ACC112 (cell line): Measurements from ENCODE around the gene TFR2.

ENCODE experiments used
- H2AFZ ChIP-seq: fragments of 200-600 bp; sonication (generic); one replicate; pipeline ENCODE4 v1.6.0; 2017; ENCODE audit warnings: antibody characterized with exemption, low read length; ENCODE audit not compliant: unreplicated experiment
- H3K27ac ChIP-seq: fragments of 200-600 bp; sonication (generic); 2 replicates; pipeline ENCODE4 v1.5.1; 2014; ENCODE audit warnings: low read depth, mild to moderate bottlenecking, antibody characterized with exemption, low read length, moderate library complexity
- H3K27me3 ChIP-seq: fragments of 200-600 bp; sonication (generic); 2 replicates; pipeline ENCODE4 v1.6.1; 2014; ENCODE audit warnings: mild to moderate bottlenecking, antibody characterized with exemption, low read length, moderate library complexity, mixed read lengths; ENCODE audit not compliant: insufficient read depth
- H3K36me3 ChIP-seq: fragments of 200-600 bp; sonication (generic); 2 replicates; pipeline ENCODE4 v1.6.1; 2016; ENCODE audit warnings: mild to moderate bottlenecking, antibody characterized with exemption, low read length, moderate library complexity, mixed read lengths; ENCODE audit not compliant: insufficient read depth
- H3K4me1 ChIP-seq: fragments of 200-600 bp; sonication (generic); one replicate; pipeline ENCODE4 v1.6.1; 2016; ENCODE audit warnings: low read length, mixed read lengths; ENCODE audit not compliant: insufficient read depth, unreplicated experiment, control insufficient read depth
- H3K4me3 ChIP-seq: fragments of 200-600 bp; sonication (generic); 2 replicates; pipeline ENCODE4 v1.5.1; 2014; ENCODE audit warnings: mild to moderate bottlenecking, low read depth, low read length
- H3K79me2 ChIP-seq: fragments of 200-600 bp; sonication (generic); one replicate; pipeline ENCODE4 v1.6.0; 2016; ENCODE audit warnings: low read length; ENCODE audit not compliant: control insufficient read depth, unreplicated experiment, insufficient read depth

Gene TFR2

DNA sequence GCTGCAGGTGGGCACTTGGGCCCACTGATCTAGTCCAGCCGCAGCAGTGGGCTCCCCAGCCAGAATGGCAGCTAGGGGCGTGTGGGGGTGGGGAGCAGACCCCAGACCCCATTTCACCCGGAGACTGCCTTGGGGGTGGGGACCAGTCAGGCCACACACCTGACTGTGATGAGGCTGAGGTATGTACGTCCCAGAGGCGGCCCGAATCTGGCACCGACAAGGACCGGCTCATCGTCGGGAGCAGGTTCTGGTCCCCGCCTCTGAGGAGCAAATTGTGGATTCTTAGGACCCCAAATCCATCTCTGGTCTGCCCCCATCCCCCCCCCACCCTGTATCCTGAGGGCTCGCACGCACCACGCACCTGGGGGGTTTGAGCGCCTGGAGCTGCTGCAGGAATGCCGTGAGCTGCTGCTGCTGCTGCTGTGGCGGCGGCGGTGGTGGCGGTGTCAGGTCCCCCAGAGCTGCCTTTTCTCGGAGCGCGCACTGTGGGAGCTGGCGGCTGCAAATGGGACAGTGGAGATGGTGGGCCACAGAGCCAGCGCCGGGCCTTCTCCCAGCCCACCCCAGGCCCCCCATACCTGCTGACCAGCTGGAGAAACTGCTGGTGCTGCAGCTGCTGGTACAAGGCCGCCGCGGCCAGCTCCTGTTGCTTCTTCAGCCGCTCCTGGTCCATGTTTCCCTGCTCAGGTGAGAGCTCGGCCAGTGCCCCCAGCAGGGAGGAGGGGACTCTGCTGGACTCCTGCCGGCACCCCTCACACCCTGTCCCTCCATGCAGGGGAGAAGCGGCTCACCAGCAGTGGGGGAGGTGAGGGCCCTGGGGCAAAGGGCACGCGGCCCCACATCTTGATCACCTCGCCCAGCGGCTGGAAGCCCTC, 42.5 kb upstream of the TFR2 start:
- no peak overlapping the region for H3K4me3 ChIP-seq
- no peak overlapping the region for H2AFZ ChIP-seq
- peaks cover 5% of the 10 kb centered on the region; the same call in 1 of the 2 replicates for H3K36me3 ChIP-seq
- H3K4me1 ChIP-seq: peaks cover 29% of the 10 kb centered on the region
- peaks cover 8% of the 10 kb centered on the region for H3K79me2 ChIP-seq
- no peaks in the 10 kb centered on the region for H3K27me3 ChIP-seq
- H3K27ac ChIP-seq: no peak overlapping the region

DNA sequence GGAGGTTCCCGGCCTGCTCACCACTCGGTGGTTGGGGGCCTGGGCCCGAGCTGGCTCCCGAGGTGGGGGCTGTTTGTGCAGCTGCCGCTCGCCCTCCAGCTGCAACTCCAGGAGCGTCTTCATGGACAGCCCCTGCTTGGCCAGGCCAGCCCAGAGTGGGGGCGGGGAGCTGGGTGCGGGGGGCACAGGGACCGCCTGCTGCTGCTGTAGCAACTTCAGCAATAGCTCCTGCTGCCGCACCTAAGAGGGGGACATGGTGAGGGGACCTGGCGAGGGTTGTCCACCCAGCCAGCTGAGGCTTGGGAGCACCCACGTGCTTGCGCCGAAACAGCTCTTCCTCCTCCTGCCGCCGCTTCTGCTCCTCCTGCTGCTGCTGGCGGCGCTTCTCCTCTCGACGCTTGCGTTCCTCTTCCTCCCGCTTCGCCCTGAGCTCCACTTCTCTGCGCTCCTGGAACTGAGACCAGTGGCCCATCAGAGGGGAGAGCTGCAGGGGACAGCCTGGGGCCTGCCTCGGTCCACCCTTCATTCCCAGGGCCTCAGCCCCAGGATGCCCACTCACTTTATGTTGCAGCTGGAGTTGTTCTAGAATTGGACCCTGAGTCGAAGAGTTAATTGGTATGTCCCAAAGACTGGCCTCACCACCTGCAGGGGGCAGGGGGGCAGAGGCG, 41.8 kb upstream of the TFR2 start:
- H3K4me1 ChIP-seq: peaks cover 24% of the 10 kb centered on the region
- no peak overlapping the region for H3K4me3 ChIP-seq
- no peak overlapping the region for H2AFZ ChIP-seq
- peaks cover 5% of the 10 kb centered on the region; the same call in 1 of the 2 replicates for H3K36me3 ChIP-seq
- H3K27me3 ChIP-seq: no peaks in the 10 kb centered on the region
- no peak overlapping the region for H3K27ac ChIP-seq
- H3K79me2 ChIP-seq: peaks cover under 1% of the 10 kb centered on the region

DNA sequence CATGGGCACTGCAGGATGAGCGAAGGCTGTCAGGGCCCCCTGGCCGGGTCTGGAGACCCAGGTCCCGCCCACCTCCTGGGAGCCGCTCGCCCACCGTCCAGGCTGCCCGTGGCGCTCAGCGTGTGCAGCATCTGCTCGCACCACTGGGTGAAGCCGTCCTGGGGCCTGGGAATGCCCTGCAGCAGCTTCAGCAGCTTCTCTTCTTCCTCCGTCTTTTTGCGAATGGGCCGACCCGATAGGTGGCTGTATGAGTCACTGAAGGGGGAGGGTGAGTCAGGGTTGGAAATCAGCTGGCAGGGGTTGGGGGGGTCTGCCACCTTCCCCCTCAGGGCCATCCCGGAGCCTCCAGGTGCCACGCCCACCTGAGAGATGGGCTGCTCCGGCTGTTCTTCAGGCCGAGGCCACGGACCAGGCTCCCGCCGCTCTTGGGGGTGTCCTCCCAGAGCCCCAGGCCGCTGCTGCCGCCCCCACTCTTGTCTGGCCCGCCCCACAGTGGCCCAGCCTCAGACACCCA, 40.9 kb upstream of the TFR2 start:
- H3K36me3 ChIP-seq: peaks cover 5% of the 10 kb centered on the region; the same call in 1 of the 2 replicates
- peaks cover 3% of the 10 kb centered on the region for H3K79me2 ChIP-seq
- H3K27me3 ChIP-seq: no peaks in the 10 kb centered on the region
- H3K4me1 ChIP-seq: peaks cover 20% of the 10 kb centered on the region
- no peak overlapping the region for H2AFZ ChIP-seq
- no peak overlapping the region for H3K4me3 ChIP-seq
- H3K27ac ChIP-seq: no peak overlapping the region

DNA sequence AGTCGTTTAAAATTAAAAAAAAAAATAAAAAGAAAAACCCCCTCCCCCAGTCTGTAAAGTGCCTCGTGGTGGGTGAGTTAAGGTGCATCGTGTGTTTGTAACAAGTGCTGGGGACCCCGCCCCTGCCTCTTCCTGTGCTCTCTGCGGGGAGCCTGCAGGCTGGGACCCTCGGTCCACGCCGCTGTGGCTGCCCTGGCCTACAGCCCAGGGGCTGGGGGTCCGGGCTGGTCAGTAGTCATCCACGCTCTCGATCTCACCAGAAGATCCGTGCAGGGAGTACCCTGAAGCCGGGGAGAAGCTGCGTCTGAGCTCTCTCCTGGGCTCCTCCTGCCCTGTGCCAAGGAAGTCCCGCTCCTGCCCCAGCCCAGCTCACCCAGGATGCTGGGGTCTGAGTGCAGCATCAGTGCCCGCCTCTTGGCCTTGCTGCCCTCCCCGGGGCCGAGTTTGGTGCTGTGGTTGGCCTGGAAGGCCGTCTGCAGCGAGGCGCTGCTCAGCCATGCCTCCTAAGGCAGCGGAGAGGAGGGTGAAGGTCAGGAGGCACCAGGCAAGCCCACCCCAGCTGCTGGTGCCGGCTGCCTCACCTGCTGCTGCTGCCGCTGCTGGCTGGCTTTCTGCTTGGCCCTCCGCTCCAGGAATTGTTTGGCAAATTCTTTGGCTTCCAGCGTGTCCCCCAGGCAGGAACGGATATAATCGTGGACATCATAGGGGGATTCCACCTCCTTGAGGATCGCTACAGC, 40.3 kb upstream of the TFR2 start:
- Histone ChIP-seq H2AFZ (no peak overlapping the region), H3K27me3 (no peaks in the 10 kb centered on the region), H3K4me1 (peaks cover 20% of the 10 kb centered on the region), H3K4me3 (no peak overlapping the region), H3K79me2 (peaks cover 6% of the 10 kb centered on the region), H3K36me3 (peaks cover 5% of the 10 kb centered on the region; the same call in 1 of the 2 replicates), H3K27ac (no peak overlapping the region)

DNA sequence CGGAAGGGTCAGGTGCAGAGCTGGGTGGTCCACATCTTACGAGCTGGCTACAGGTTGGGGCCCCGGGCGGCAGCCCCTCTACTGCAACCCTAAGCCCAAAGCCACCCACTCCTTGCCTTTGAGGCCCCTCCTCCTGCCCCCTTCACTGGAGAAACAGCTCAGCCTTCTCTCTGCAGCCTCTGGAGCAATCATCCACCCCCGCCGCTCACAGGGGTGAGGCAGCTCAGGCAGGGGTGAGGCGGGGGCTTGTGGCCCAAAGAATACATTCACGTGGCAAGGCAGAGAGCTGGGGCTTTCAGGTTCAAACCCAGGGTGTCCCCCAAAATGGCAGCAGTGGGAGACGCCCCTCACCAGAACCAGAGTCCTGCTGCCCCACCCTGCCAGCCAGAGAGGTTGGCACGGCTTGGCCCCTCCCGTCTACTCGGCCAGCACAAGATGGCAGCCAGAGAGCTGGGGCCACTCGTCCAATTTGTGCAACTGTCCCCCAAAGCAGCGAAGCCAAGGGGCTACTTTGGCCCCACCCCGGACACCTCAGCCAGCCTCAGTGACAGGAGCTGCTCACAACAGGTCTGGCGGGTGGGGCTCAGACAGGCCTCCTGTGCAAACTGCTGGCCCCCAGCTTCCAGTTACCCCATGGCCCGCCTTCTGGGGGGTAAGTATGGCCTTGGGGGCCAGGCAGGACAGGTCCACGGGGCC, 39.4 kb upstream of the TFR2 start:
- no peak overlapping the region for H2AFZ ChIP-seq
- H3K4me1 ChIP-seq: peaks cover 23% of the 10 kb centered on the region
- no peak overlapping the region for H3K27ac ChIP-seq
- H3K27me3 ChIP-seq: no peaks in the 10 kb centered on the region
- peaks cover 5% of the 10 kb centered on the region; the same call in 1 of the 2 replicates for H3K36me3 ChIP-seq
- peaks cover 15% of the 10 kb centered on the region for H3K79me2 ChIP-seq
- no peak overlapping the region for H3K4me3 ChIP-seq

DNA sequence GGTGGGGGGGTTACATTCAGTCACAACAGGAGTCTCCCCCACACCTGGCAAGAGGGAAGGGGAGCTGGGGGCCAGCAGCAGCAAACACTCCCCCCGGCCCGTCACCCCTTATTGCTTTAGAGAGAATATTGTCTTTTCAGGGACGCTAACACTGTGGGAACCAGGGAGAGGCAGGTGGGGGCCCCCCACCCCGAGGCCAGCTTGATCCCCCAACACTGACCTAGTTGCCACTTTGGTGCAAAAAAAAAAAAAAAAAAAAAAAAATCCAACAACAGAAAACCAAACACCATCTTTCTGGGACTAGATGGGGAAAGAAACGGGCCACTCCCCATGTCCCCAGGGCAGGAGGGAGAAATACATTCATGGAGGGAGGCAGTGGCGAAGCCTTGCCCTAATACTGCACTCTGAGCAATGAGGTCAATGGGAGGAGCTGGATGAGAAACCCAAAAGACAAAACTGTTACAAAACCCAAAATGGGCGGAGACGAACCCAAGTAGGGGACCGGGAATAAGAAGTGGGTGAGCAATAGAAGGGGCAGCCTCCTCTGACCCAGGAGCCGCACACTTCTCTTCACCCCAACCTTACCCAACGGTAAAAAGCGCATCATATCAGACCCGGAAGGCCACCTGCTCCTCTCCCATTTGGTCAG, 38.7 kb upstream of the TFR2 start:
- H3K27ac ChIP-seq: no peak overlapping the region
- H3K27me3 ChIP-seq: no peaks in the 10 kb centered on the region
- no peak overlapping the region for H2AFZ ChIP-seq
- H3K4me3 ChIP-seq: no peak overlapping the region
- peaks cover 5% of the 10 kb centered on the region; the same call in 1 of the 2 replicates for H3K36me3 ChIP-seq
- H3K4me1 ChIP-seq: peaks cover 23% of the 10 kb centered on the region
- peaks cover 20% of the 10 kb centered on the region for H3K79me2 ChIP-seq

DNA sequence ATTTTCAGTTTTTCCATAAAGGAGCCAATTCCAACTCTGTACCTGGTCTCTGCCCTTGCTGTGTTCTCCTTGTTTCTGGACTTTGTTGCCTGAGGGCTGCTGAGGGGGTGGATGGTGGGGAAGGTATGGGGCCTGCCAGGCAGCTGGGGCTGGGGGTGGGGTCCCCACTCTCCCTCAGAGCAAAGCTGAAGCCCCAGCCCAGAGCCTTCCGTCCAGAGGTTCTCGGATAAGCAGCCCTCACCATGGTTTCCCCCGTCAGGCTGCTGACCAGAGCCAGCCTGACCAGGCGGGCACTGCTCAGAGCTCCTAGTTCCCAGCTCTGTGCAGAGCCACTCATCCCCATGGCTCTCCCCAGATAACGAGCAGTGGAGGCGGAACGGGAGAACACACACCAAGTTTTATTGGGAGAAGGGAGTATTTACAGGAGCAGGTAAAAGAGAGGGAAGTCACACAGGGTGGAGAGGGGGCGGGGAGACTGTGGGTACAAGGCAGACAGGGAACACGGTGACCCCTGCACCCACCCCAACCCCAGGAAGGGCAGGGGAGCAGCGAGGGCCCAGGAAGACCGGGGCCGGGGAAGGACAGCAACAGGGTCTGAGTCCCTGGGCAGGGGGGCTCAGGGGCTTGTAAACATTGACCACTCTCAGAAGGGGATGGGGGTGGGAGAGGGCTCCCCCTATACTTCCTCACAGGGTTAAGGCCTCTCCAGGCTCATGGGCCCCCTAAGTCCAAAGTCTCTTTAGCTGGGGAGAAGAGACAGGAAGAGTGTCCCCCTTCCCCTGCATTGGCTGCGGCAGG, 38.0 kb upstream of the TFR2 start:
- no peak overlapping the region for H3K27ac ChIP-seq
- H3K4me1 ChIP-seq: peaks cover 23% of the 10 kb centered on the region
- H2AFZ ChIP-seq: no peak overlapping the region
- no peak overlapping the region for H3K4me3 ChIP-seq
- H3K27me3 ChIP-seq: no peaks in the 10 kb centered on the region
- H3K36me3 ChIP-seq: peaks cover 5% of the 10 kb centered on the region; the same call in 1 of the 2 replicates
- H3K79me2 ChIP-seq: peaks cover 27% of the 10 kb centered on the region

DNA sequence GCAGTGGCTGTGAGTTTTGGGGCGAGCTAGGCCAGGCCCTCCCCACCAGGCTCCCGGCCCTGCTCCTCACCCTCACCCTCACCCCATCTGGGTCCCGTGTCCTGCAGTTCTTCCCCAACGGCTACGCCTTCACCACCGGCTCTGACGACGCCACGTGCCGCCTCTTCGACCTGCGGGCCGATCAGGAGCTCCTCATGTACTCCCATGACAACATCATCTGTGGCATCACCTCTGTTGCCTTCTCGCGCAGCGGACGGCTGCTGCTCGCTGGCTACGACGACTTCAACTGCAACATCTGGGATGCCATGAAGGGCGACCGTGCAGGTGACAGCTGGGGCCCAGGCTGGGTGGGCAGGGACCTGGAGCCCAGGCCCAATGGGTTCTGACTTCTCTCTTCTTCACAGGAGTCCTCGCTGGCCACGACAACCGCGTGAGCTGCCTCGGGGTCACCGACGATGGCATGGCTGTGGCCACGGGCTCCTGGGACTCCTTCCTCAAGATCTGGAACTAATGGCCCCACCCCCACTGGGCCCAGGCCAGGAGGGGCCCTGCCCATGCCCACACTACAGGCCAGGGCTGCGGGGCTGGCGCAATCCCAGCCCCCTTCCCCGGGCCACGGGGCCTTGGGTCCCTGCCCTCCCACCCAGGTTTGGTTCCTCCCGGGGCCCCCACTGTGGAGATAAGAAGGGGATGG, 37.1 kb upstream of the TFR2 start:
- H3K36me3 ChIP-seq: peaks cover 5% of the 10 kb centered on the region; the same call in 1 of the 2 replicates
- H3K4me1 ChIP-seq: peaks cover 23% of the 10 kb centered on the region
- no peak overlapping the region for H3K4me3 ChIP-seq
- peaks cover 34% of the 10 kb centered on the region for H3K79me2 ChIP-seq
- no peak overlapping the region for H2AFZ ChIP-seq
- H3K27ac ChIP-seq: no peak overlapping the region
- no peaks in the 10 kb centered on the region for H3K27me3 ChIP-seq
